ENCODE measurements around the gene EIF3I.

The EIF3I gene

DNA sequence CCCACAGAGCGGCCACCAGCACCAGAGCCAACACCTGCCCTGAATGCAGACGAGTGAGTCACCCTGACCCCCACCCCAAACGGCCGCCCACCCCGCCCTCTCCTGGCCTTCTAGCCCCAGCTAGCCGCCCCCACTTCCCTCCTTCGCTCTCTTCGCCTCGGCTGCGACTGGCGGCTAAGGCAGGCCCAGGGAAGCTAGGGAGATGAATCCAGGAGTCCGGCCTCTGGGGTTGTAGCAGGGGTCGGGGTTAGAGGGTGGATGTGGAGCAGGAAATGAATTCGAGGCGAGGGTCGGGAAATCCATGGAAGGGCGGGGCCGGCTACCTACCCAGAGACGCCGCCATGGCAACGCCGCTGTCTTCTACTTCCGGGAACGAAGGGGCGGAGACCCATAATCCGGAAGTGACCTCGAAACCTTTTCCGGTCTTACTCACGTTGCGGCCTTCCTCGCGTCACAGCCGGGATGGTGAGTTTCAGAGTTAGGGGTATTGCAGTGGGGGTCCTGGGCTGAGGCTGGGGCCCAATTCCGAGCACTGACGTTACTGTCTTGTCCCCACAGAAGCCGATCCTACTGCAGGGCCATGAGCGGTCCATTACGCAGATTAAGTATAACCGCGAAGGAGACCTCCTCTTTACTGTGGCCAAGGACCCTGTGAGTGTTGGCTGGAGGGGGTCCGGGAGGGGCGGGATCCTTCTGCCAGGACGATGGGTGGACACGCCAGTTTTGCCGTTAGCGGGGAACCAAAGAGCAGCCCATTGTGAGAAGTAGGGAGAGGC is at the start of gene EIF3I, which contains the start of gene TMEM234:
Gene EIF3I (plus strand): TSS at position 428 of the 776 bp plus-strand sequence. CDS start 35 bp downstream, at position 463.
Gene TMEM234 (minus strand): TSS at position 374 of the 776 bp plus-strand sequence. CDS start 31 bp downstream, at position 343.
- DNase-seq (ENCODE audit: low read depth in 2 of 2): peak; percentile 78 to 83

DNA sequence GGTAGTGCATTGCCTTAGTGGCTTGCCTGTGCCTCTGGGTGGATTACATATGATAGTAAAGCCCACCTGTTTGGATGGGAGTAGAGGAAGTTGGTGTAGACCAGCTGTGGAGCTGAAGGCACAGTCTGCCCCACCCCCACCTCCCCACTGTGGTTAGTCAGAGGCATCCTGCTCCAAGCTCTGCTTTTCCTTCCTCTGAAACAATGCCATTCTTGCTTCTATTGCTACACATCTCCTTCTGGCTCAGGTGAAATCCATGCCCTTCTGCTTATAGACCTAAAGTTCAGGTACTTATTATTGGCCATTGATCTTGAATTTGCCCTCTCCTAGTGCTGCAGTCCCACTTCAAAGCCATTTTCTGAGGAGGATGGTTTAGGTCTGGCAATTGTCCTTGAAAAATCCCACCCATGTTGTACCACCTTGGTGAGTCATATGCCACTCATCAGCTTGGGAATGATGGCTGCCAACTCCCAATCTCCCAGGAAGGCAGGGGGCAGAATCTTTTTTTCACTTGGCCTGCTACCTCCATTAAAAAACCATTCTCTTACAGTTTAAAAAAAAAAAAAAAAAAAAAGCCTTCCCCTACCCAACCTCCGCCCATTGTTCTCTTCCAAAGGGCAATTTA is 49.5 kb upstream of the EIF3I start:
- DNase-seq (ENCODE audit: low read depth in 2 of 2): no peak

DNA sequence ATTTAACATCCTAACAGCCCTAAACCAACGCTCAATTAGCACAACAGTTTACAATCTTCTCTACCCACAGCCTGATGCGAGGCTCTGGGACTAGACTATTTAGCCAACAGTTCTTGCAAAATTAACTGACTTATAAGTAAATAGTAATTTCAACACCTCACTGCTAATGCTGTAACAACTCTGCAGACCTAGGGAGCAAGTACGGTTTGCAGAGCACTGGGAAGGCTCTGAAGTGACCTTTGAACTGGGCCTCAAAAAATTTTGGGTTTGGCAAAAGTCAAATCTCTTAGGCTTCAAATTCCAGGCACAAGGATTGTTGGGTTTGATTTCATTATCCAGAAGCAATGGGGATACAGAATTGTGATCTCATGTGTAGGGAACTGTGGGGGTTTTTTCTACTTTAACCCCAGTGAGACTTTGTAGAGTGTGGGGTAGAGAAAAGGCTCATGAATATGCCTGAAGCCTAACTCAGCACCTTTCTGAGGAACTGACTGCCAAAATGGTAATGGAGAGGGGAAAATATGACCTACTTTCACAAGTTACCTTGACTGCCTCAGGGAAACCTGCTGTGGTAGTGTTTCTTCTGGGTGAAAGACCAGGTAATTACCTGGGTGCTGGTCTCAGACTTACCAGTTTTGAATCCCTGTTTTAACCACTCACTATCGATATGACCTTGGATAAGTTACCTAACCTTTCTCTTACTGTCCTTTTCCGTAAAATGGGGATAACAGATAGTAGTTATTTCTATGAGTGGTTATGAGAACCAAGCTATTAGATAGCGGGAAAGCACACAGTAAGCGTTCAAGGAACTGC is 43.6 kb upstream of the EIF3I start:
- no peak for DNase-seq (ENCODE audit: low read depth in 2 of 2)

DNA sequence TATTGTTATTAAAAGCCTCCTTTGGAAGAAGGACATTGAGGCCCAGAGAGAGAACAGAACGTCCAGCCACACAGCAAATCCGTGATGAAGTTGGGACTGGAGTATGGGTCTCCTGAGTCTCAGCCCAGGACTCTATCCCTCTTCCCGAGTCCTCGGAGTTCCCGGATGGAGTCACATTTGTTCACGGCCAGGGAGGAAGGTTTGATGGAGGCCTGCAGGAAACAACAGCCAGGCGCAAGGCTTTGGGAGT is 43.1 kb upstream of the EIF3I start:
- DNase-seq (ENCODE audit: low read depth in 2 of 2): no peak

DNA sequence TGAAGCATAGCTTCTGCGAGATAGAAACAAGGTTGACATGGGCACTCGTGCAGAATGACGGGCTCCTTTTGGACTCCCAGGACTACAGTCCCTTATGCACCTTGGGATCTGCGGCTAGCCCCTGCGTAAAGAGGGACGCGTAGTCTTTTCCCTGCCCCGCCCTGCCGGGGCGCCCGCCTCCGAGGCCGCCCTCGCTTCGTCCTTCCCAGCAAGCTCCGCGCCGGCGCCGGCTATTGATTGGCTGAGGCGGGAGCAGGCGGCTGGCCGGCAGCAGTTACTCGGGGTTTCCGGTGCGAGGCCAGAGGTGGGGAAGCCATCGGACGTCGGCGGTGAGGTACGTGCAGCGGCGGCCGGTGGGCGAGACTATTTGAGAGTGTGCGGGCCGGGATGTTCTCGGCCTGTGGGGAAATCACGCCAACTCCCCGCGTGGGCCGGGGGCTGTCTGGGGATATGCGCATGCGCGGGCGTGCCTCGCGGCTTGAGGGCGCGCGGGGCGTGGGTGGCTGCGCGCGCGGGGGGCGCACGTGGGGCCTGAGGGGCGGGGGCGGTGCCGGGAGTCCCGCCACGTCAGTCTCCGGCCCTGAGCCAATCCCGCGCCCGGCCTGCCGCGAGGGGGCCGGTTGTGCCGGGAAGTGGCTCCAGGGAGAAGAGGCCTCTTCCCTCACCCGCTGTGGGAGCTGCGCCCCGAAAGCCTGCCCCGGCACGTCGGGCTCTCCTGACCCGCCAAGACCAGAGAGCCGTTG is 42.6 kb upstream of the EIF3I start, which contains the start of gene TXLNA:
Gene TXLNA (plus strand): TSS at position 233 of the 743 bp plus-strand sequence. CDS start 671 bp downstream, outside the sequence.
- DNase-seq (ENCODE audit: low read depth in 2 of 2): peak; percentile 88

DNA sequence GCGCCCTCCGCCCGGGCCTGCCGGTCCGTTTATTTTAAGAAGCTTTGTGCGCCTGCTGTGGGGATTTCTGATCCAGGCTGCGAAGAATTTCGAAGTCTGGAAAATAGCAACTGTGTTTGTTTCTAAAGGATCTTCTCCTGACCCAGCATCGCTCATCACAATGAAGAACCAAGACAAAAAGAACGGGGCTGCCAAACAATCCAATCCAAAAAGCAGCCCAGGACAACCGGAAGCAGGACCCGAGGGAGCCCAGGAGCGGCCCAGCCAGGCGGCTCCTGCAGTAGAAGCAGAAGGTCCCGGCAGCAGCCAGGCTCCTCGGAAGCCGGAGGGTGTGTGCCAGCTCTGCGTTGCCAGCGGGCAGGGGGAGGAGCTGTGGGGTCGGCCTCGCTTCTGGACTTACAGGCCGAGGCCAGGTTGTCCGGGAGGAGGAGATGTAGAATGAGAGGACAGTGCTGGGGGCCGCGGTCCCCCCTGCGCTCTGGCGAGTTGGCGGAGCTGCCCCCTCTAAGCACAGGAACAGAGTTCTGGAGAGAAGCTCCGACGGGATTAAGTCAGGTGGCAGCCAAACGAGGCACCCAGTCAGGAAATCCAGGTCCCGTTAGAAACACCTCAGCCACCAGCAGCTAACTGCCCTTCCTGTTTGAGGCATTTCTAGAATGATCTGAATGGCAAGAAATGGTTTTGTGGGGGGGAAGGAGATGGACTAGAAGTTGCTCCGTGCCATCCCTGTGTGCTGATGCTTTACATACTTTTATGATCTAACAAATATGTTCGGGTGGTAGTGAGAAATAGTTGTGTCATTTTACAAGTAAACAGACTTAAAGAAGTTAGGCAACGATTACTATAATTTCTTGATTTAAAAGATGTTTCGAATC is 41.8 kb upstream of the EIF3I start:
- DNase-seq (ENCODE audit: low read depth in 2 of 2): peak in 1 of 2 donors; percentile 24

DNA sequence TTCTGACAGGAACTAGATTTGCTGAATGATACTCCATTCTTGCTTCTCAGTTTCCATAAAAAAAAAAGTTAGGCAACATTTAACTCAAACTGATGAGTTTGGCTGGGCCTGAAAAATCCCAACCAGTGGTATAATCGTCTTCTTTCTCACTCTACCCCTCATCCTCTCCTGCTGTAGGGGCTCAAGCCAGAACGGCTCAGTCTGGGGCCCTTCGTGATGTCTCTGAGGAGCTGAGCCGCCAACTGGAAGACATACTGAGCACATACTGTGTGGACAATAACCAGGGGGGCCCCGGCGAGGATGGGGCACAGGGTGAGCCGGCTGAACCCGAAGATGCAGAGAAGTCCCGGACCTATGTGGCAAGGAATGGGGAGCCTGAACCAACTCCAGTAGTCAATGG is 41.1 kb upstream of the EIF3I start:
- DNase-seq (ENCODE audit: low read depth in 2 of 2): no peak

DNA sequence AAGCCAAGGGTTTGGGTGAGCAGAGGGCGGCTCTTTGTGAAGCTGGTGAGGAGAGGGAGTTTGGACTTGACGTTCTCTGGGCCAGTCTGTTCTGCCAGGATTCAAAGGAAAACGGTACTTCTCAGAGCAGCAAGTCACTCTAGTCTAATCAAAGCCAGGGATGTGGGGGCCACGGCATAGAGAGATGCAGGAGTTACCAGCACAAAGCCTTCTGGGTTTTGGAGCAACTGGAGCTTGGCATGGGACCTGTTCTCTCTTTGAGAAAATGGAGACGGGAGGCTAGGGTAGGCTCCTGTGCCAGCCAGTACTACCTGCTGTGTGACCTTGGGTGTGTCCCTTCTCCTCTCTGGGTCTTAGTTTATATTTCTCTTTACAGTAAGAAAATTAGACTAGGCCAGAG is 40.6 kb upstream of the EIF3I start:
- no peak for DNase-seq (ENCODE audit: low read depth in 2 of 2)

DNA sequence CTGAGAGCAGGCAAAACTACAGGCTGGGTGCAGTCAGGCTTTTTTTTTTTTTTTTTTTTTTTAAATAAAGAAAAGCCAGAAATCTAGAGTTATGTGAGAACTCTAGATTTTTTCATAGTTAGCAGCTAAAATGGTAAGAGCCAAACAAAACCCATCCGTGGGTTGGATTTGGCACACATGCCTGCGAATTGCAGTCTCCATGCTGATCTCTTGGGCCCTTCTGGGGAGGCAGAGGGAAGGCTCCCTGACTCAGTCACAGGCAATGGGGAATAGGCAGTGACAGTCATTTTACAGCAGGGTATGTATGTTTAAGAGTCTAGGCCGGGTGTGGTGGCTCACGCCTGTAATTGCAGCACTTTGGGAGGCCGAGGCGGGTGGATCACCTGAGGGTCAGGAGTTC is 40.1 kb upstream of the EIF3I start:
- DNase-seq (ENCODE audit: low read depth in 2 of 2): no peak

DNA sequence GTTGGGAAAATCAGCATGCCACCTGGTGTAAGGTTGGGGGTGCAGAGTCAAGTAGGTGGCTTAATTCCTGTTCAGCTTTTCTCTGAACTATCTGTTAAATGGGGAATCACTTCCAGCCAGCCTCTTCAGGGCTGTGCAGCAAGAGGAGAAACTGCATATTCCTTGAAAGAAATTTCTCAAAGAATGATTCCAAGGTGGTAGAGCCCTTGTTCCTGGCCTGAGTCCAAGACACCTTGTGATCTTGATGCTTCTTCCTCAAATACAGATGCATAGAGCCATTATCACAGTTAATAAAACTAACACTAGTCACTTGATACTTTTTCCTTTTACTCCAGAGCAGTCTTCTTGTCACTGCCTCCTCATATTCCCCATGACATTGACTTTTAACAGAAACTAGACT is 37.6 kb upstream of the EIF3I start:
- DNase-seq (ENCODE audit: low read depth in 2 of 2): no peak

DNA sequence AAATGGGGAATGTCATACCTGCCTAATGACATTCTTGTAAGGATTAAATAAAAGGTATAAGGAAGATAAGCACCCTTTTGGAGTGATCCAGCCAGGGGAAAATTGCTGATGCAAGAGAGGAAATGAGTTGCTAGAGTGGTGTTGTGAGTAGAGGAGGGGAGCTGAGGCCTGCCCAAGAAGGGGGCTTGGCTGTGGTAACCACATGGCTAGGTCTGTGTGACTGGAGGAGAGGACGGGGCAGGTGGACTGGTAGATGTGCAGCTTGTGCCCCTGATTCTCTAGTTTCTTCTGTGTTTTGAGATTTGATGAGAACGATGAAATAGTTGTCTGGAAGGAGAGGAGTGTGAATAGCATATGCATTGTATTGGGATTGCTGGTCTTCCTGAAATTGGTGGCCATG is 36.1 kb upstream of the EIF3I start:
- no peak for DNase-seq (ENCODE audit: low read depth in 2 of 2)

DNA sequence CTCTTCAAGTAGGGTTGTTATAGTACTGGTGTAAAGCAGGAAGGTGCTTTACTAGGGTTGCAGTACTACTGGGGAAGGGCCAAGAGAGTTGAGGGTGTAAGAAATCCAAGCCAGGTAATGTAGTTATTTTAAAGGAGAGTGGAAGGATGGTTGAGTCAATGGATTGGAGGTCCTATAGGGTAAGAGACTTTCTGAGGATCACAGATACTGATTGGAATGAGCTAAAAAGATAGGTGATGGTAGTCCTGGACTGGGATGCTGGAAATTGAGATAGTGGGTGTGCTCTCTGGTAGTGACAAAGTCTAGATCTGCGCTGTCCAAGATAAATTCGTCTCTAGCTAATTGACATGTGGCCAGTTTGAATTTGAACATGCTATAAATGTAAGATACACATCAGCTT is 35.7 kb upstream of the EIF3I start:
- no peak for DNase-seq (ENCODE audit: low read depth in 2 of 2)

DNA sequence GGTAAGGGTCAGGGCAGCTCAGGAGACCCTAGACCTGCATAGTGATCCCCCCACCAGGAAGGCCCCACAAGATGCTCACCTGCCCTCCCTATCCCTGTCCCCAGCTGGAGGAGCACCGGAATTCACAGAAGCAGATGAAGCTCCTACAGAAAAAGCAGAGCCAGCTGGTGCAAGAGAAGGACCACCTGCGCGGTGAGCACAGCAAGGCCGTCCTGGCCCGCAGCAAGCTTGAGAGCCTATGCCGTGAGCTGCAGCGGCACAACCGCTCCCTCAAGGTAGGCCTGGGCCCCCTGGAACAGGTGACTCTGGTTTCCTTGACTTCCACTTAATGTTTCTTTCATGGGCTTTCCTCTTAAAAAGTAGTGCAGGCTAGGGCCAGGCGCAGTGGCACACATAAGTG is 34.4 kb upstream of the EIF3I start:
- DNase-seq (ENCODE audit: low read depth in 2 of 2): no peak

DNA sequence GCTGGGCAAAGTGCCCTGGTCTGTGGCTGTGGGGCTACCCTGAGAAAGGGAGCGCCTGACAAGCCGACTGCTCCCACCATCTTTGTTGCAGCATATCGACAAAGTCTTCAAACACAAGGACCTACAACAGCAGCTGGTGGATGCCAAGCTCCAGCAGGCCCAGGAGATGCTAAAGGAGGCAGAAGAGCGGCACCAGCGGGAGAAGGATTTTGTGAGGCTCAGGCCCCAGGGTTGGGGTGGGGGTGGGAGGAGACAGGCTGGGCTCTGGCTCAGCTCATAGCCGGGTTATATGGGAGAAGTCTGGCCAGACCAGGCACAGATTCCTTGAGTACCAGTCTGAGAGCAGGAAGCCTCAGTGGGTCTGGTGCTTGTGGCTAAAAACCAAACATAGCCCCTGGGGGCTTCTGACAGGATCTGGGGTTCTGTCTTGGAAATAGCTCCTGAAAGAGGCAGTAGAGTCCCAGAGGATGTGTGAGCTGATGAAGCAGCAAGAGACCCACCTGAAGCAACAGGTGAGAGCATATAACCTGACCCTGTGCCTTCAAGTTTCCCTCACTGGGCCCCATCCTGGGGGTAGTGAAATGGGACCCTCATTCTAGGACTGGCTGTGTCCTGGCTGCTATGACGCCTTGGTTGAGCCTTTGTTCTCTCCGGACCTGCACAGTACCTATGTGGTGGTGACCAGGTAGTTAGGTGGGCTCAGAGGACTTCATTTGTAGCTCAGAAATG is 29.8 kb upstream of the EIF3I start:
- no peak for DNase-seq (ENCODE audit: low read depth in 2 of 2)

DNA sequence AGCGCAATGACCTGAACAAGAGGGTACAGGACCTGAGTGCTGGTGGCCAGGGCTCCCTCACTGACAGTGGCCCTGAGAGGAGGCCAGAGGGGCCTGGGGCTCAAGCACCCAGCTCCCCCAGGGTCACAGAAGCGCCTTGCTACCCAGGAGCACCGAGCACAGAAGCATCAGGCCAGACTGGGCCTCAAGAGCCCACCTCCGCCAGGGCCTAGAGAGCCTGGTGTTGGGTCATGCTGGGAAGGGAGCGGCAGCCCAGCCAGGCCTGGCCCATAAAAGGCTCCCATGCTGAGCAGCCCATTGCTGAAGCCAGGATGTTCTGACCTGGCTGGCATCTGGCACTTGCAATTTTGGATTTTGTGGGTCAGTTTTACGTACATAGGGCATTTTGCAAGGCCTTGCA is 27.2 kb upstream of the EIF3I start:
- DNase-seq (ENCODE audit: low read depth in 2 of 2): no peak

DNA sequence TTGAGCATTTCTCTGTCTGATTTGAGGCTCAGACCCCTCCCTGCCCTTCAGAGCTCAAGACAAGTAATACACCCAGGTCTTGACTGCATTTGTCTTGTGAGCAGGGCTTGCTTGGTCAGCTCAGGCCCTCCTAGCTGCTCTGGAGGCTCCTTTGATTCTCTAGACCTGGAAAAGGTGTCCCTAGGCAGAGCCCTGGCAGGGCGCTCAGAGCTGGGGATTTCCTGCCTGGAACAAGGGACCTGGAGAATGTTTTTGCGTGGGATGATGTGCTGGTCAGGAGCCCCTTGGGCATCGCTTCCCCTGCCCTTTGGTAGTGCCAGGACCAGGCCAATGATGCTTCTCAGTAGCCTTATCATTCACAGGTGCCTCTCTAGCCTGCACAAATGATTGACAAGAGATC is 26.7 kb upstream of the EIF3I start:
- DNase-seq (ENCODE audit: low read depth in 2 of 2): no peak

DNA sequence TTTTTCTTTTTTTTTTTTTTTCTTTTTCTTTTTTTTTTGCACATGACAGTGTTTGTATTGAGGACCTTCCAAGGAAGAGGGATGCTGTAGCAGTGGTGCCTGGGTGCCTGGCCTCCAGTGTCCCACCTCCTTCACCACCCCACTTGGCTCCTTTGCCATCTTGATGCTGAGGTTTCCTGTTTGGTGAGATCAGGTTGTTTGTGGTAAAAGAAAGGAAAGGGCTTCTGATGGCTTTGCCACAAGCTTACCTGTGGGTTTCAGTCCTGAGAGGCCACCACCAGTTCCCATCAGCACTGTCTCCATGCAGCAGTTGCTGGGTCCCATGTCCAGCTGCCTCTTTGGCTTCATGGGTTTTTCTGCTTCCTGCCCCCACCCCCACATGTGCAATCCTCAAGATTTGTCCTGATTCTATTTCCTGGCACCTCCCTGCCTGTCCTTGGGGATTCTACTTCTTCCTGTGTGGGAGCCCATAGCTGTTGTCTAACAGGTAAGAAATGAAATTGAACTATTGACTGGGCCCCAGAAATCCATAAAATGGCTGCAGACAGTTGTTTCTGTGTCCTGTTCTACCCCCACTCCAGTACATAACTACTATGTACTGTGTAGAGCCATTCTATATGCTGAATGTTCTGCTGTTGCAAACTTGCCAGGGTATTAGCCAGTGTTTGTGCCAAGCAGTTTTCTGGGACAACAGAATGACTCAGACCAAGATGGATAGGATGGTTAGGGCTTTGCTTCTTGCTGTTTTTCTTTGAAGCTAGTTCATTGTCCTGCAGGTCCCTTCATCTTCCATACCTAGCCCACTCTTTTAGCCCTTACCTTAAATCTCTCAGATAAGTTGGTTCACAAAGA is 26.0 kb upstream of the EIF3I start:
- no peak for DNase-seq (ENCODE audit: low read depth in 2 of 2)

DNA sequence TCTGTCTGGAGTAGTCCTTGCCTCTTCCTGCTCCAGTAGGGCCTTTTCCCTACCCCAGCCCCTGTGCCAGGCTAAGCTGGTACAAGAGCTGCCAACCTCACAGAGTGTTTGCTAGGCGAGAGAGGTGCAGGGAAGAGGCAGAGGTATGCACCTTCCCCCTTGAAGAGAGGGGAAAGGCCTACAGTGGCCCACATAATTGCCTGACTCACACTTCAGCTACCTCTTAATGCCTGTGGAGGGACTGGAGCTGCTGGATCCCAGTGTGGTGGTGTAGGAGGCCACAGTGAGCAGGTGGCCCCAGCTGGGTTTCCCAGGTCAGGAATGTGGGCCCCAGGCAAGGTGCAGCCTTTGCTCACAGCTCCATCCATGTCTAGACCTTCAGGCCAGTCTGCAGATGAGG is 25.1 kb upstream of the EIF3I start:
- no peak for DNase-seq (ENCODE audit: low read depth in 2 of 2)

DNA sequence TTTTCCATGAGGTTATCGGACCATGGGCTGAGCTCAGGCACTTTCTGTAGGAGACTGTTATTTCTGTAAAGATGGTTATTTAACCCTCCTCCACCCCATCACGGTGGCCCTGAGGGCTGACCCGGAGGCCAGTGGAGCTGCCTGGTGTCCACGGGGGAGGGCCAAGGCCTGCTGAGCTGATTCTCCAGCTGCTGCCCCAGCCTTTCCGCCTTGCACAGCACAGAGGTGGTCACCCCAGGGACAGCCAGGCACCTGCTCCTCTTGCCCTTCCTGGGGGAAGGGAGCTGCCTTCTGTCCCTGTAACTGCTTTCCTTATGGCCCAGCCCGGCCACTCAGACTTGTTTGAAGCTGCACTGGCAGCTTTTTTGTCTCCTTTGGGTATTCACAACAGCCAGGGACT is 24.4 kb upstream of the EIF3I start:
- no peak for DNase-seq (ENCODE audit: low read depth in 2 of 2)

Data from stimulated activated CD4-positive, alpha-beta T cell treated with anti-CD3 and anti-CD28 coated beads, Interleukin-1b, Interleukin-23, amount 100 ng/mL, for 4 hours (primary cell).